ENCODE results near the gene BMPR1A.

Gene BMPR1A

GRCh38 chr10:86958116-86958900, 201.9 kb downstream of the BMPR1A start, which contains the start of gene SNCG:
SNCG (plus strand) TSS chr10:86958599; CDS start chr10:86958698, 99 bp downstream.
- DNase-seq = no peak

GRCh38 chr10:86958901-86959736, 202.7 kb downstream of the BMPR1A start:
- DNase-seq = no peak

- no peak for DNase-seq
Measured at GRCh38 chr10:86959737-86960002, 203.3 kb downstream of the BMPR1A start.

GRCh38 chr10:86960003-86960862, 203.8 kb downstream of the BMPR1A start:
- DNase-seq = no peak

- DNase-seq = no peak
Measured at GRCh38 chr10:86960863-86961434, 204.5 kb downstream of the BMPR1A start.

GRCh38 chr10:86961481-86962091, 205.2 kb downstream of the BMPR1A start:
- no peak for DNase-seq

GRCh38 chr10:86962136-86962980, 205.9 kb downstream of the BMPR1A start:
- DNase-seq = no peak

- DNase-seq = no peak
Measured at GRCh38 chr10:86962981-86963310, 206.5 kb downstream of the BMPR1A start.

- no peak for DNase-seq
Measured at GRCh38 chr10:86963341-86963919, 207.0 kb downstream of the BMPR1A start.

GRCh38 chr10:86964061-86964846, 207.8 kb downstream of the BMPR1A start:
- no peak for DNase-seq

- no peak for DNase-seq
Measured at GRCh38 chr10:86964847-86965190, 208.4 kb downstream of the BMPR1A start.

- DNase-seq = no peak
Measured at GRCh38 chr10:86965986-86966654, 209.7 kb downstream of the BMPR1A start.

- DNase-seq = no peak
Measured at GRCh38 chr10:86967481-86967941, 211.1 kb downstream of the BMPR1A start.

- DNase-seq = no peak
Measured at GRCh38 chr10:86968271-86968993, 212.0 kb downstream of the BMPR1A start, which contains the start of gene ADIRF. ADIRF (plus strand) TSS chr10:86968482; CDS start chr10:86968545, 63 bp downstream.

GRCh38 chr10:86968994-86969355, 212.6 kb downstream of the BMPR1A start:
- DNase-seq = no peak

- no peak for DNase-seq
Measured at GRCh38 chr10:86969421-86970041, 213.1 kb downstream of the BMPR1A start.

GRCh38 chr10:86970162-86970981, 214.0 kb downstream of the BMPR1A start:
- no peak for DNase-seq

- DNase-seq = no peak
Measured at GRCh38 chr10:86970982-86971231, 214.5 kb downstream of the BMPR1A start.

All from stimulated activated CD4-positive, alpha-beta T cell treated with anti-CD3 and anti-CD28 coated beads, Interleukin-12 subunit alpha, Interleukin-12 subunit beta, amount 100 ng/mL, for 4 hours (primary cell).